Measurements from ENCODE around the gene GRM4. TPM values are rescaled to one million over a fixed set of nuclear protein-coding genes. Genes with fewer than 3 reads are reported as not detected.

GRM4 gene
- total RNA-seq, 1 experiment from 2014 or later: 5.6 TPM

DNA sequence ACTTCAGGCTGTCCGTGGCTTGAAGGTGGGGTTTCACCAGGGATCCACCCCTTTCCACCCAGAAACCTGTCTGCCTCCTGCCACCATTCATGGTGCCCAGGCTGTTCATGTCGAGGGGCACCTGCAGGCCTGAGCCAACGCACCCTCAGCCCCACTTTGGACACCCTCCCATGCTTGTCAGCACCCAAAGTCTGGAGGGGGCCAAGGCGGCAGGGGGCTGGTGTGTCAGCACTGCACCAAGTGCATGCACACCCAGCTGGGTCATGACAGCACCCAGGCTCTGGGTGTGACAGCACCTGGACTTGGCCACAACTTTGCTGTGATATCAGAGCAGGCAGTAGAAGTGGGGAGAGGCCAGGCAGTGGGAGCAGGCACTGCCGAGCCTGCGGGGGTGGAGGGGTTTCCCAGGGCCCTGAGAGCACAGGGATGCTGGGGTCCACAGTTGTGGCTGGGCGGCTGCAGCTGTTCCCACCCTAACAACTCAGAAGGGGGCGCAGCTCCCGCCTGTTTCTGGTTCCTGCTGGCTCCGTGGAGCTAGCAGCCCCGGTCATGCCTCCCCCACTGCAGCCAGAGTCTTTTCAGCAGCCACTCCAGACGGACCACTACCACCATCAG lies 33.3 kb upstream of the GRM4 start:
- TF ChIP-seq, protein P1, sequence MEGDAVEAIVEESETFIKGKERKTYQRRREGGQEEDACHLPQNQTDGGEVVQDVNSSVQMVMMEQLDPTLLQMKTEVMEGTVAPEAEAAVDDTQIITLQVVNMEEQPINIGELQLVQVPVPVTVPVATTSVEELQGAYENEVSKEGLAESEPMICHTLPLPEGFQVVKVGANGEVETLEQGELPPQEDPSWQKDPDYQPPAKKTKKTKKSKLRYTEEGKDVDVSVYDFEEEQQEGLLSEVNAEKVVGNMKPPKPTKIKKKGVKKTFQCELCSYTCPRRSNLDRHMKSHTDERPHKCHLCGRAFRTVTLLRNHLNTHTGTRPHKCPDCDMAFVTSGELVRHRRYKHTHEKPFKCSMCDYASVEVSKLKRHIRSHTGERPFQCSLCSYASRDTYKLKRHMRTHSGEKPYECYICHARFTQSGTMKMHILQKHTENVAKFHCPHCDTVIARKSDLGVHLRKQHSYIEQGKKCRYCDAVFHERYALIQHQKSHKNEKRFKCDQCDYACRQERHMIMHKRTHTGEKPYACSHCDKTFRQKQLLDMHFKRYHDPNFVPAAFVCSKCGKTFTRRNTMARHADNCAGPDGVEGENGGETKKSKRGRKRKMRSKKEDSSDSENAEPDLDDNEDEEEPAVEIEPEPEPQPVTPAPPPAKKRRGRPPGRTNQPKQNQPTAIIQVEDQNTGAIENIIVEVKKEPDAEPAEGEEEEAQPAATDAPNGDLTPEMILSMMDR (conservative IDR thresholded peaks at IDR 0.05): peak; percentile 37; the same call in 2 of the 3 replicates
- Histone ChIP-seq H2AFZ (ENCODE audit: low read length) (no peak overlapping the region), H3K4me1 (ENCODE audit: insufficient read depth, low read length) (no peaks in the 10 kb centered on the region), H3K18ac (ENCODE audit: insufficient read length, low read depth, low read length) (no peak overlapping the region), H4K20me1 (ENCODE audit: control insufficient read depth, insufficient read depth, insufficient read length) (no peaks in the 10 kb centered on the region), H3K56ac (ENCODE audit: insufficient read length, low read depth, low read length) (no peak overlapping the region), H2BK12ac (ENCODE audit: insufficient read length, low read depth, low read length) (no peak overlapping the region), H3K79me2 (ENCODE audit: insufficient read depth, low read length) (no peaks in the 10 kb centered on the region), H4K8ac (replicated peaks; ENCODE audit: insufficient read length, low read depth, low read length) (no peak overlapping the region), H3K27ac (ENCODE audit: insufficient read length, low read depth, low read length) (no peak overlapping the region), H3K14ac (ENCODE audit: insufficient read depth, low read length) (no peak overlapping the region), H3K23me2 (ENCODE audit: insufficient read length, low read depth, low read length, poor library complexity, severe bottlenecking) (no peaks in the 10 kb centered on the region), H3K79me1 (ENCODE audit: insufficient read depth, low read depth, low read length, poor library complexity, severe bottlenecking) (no peaks in the 10 kb centered on the region), H3K23ac (ENCODE audit: insufficient read length, low read depth, low read length) (no peak overlapping the region), H2AK5ac (ENCODE audit: insufficient read length, low read length) (no peak overlapping the region), H2BK20ac (ENCODE audit: low read depth, low read length, poor library complexity, severe bottlenecking) (no peak overlapping the region), H3K27me3 (ENCODE audit: insufficient read depth, low read length) (no peaks in the 10 kb centered on the region), H3T11ph (ENCODE audit: low read length) (no peak overlapping the region), H2BK5ac (ENCODE audit: insufficient read length, low read length) (no peak overlapping the region), H4K5ac (ENCODE audit: insufficient read length, low read depth, low read length) (no peak overlapping the region), H4K91ac (ENCODE audit: insufficient read length, low read depth, low read length) (no peak overlapping the region), H3K9me3 (ENCODE audit: control insufficient read depth, low read depth, low read length) (no peaks in the 10 kb centered on the region), H3K4ac (ENCODE audit: low read depth, low read length) (no peak overlapping the region), H3K9ac (ENCODE audit: extremely low read depth, insufficient read length, low read length) (no peak overlapping the region), H2BK15ac (ENCODE audit: low read depth, low read length) (no peak overlapping the region), H2BK120ac (ENCODE audit: low read depth, low read length, poor library complexity, severe bottlenecking) (no peak overlapping the region), H3K4me2 (ENCODE audit: insufficient read depth, insufficient read length, low read length) (no peak overlapping the region)
- Mint-ChIP-seq H3K4me3 (no peak overlapping the region), H3K36me3 (ENCODE audit: insufficient read depth in 1 of 3, low read depth in 3 of 3) (0 out of 7 replicates have a peak, but pooled peaks cover 0 to 1% (median 0%) of the 10 kb centered on the region in 3 experiments), H3K27ac (no peak overlapping the region), H3K9me3 (peaks cover 0 to 4% of the 10 kb centered on the region in 2 experiments; a peak in 1 of 5 replicates), H3K27me3 (ENCODE audit: low read depth) (no peaks in the 10 kb centered on the region), H3K4me1 (peaks cover 0 to 2% of the 10 kb centered on the region in 2 experiments; a peak in 1 of 4 replicates)
- no CpG with 5 or more reads among the region's 12 CpGs for WGBS (ENCODE audit: extremely low coverage, insufficient read length, low lambda C conversion rate)
- DNase-seq: no peak

Data from H9 (cell line).